PC-3 (cell line): Measurements from ENCODE around the gene CCDC30. TPM values are rescaled to one million over a fixed set of nuclear protein-coding genes. Genes with fewer than 3 reads are reported as not detected.

Experiments used
- ATAC-seq: fragments of 200-7000 bp; cut with Tn5 transposase; 2 replicates; pipeline ENCODE4 v1.9.1; 2020; ENCODE audit warnings: mild to moderate bottlenecking, moderate library complexity
- BruUV-seq: library from RNA; stranded (reverse); fragments of 400-500 nt; replicated peaks from 2 replicates; lab custom pipeline; 2021; lab: Mats Ljungman, UMichigan
- CTCF ChIA-PET: fragments of 300-600 bp; sonication (Branson Sonifier 250); formaldehyde crosslinking; loops from one replicate; lab custom pipeline; 2022; ENCODE audit warnings: antibody characterized with exemption; lab: Charles Lee
- POLR2A ChIA-PET: fragments of 300-600 bp; sonication (Branson Sonifier 250); formaldehyde crosslinking; loops from one replicate; lab custom pipeline; 2022; ENCODE audit warnings: antibody characterized with exemption; ENCODE audit not compliant: unreplicated experiment; lab: Charles Lee
- DNase-seq: peaks from one replicate; pipeline ENCODE4 v3.0.0-alpha.2; 2015
- H2AFZ ChIP-seq: fragments of 300-600 bp; sonication (generic); 2 replicates; pipeline ENCODE4 v1.6.0; 2016; ENCODE audit warnings: antibody characterized with exemption, low read length
- H3F3A ChIP-seq: fragments of 300-600 bp; sonication (generic); one replicate; pipeline ENCODE4 v1.6.0; 2017; ENCODE audit warnings: antibody characterized with exemption, low read length, control low read depth, mild to moderate bottlenecking; ENCODE audit not compliant: unreplicated experiment
- H3K27ac ChIP-seq: fragments of 300-600 bp; sonication (generic); 2 replicates; pipeline ENCODE4 v1.5.1; 2016; ENCODE audit warnings: mild to moderate bottlenecking, low read length
- H3K27me3 ChIP-seq: fragments of 300-600 bp; sonication (generic); 2 replicates; pipeline ENCODE4 v1.6.1; 2016; ENCODE audit warnings: low read length, mixed read lengths
- H3K36me3 ChIP-seq: fragments of 300-600 bp; sonication (generic); 2 replicates; pipeline ENCODE4 v1.6.1; 2016; ENCODE audit warnings: low read depth, mixed run types, low read length, mixed read lengths
- H3K4me1 ChIP-seq: fragments of 300-600 bp; sonication (generic); 2 replicates; pipeline ENCODE4 v1.5.1; 2016; ENCODE audit warnings: low read length; ENCODE audit not compliant: insufficient read depth
- H3K4me2 ChIP-seq: fragments of 300-600 bp; sonication (generic); 2 replicates; pipeline ENCODE4 v1.6.0; 2016; ENCODE audit warnings: low read length
- H3K4me3 ChIP-seq: fragments of 300-600 bp; sonication (generic); 2 replicates; pipeline ENCODE4 v1.5.1; 2016; ENCODE audit warnings: mild to moderate bottlenecking, low read length, mixed read lengths
- H3K79me2 ChIP-seq: fragments of 300-600 bp; sonication (generic); 2 replicates; pipeline ENCODE4 v1.6.1; 2017; ENCODE audit warnings: low read length, mixed read lengths
- H3K9ac ChIP-seq: fragments of 300-600 bp; sonication (generic); 2 replicates; pipeline ENCODE4 v1.6.0; 2016; ENCODE audit warnings: mild to moderate bottlenecking, low read length
- H3K9me2 ChIP-seq: fragments of 300-600 bp; sonication (generic); replicated peaks from 2 replicates; pipeline ENCODE4 v1.6.1; 2016; ENCODE audit warnings: mixed run types, low read length, mixed read lengths
- H3K9me3 ChIP-seq: fragments of 300-600 bp; sonication (generic); 2 replicates; pipeline ENCODE4 v1.6.1; 2016; ENCODE audit warnings: low read length, mixed read lengths
- H4K20me1 ChIP-seq: fragments of 300-600 bp; sonication (generic); 2 replicates; pipeline ENCODE4 v1.6.1; 2016; ENCODE audit warnings: low read length, mixed read lengths
- CTCF ChIP-seq: fragments of 300-600 bp; sonication (generic); conservative IDR thresholded peaks from 2 replicates; pipeline ENCODE4 v1.5.1; 2017; ENCODE audit warnings: antibody characterized with exemption, low read depth, mild to moderate bottlenecking, low read length
- EZH2 ChIP-seq: fragments of 300-600 bp; sonication (generic); IDR thresholded peaks from one replicate; pipeline ENCODE4 v1.6.1; 2017; ENCODE audit warnings: antibody characterized with exemption, mild to moderate bottlenecking, low read length; ENCODE audit not compliant: unreplicated experiment
- EZH2phosphoT487 ChIP-seq: fragments of 300-600 bp; sonication (generic); IDR thresholded peaks from 2 replicates; pipeline ENCODE4 v1.6.1; 2018; ENCODE audit warnings: mild to moderate bottlenecking, antibody characterized with exemption, low read length, borderline replicate concordance
- intact Hi-C: fragments of 100-400 bp; cut with micrococcal nuclease; formaldehyde crosslinking; loops from 2 replicates; pipeline ENCODE4 v1.9.0; 2023
- total RNA-seq: library from RNA; depleted of rRNA; stranded (reverse); fragments of >200 nt; gene quantifications from 2 replicates; pipeline ENCODE4 v1.2.3, GENCODE V29; 2014

CCDC30 gene
- total RNA-seq, 1 experiment from 2014 or later, result 0.58 TPM

- Histone ChIP-seq H3K9me2 (no peaks in the 10 kb centered on the region), H3K36me3 (peaks cover 22% of the 10 kb centered on the region), H3F3A (no peaks in the 10 kb centered on the region), H3K79me2 (peaks cover 19% of the 10 kb centered on the region), H3K9me3 (no peaks in the 10 kb centered on the region), H2AFZ (no peak overlapping the region), H3K4me3 (no peak overlapping the region), H3K27me3 (no peaks in the 10 kb centered on the region), H3K27ac (no peak overlapping the region), H3K4me2 (no peak overlapping the region), H3K9ac (no peak overlapping the region), H4K20me1 (no peaks in the 10 kb centered on the region), H3K4me1 (peaks cover 10% of the 10 kb centered on the region)
- ATAC-seq (no peak), DNase-seq (no peak)
- TF ChIP-seq EZH2, result no peak
- TF ChIP-seq CTCF, result no peak
- no TSS peak for BruUV-seq
- CTCF ChIA-PET, result interaction anchor here (0.7 kb wide), 1 partner anchor 89 kb away, joined by 6 read pairs; no protein-coding TSS in a partner anchor
- intact Hi-C loops, result no loop called here
- POLR2A ChIA-PET, result no interaction called here
These were observed 213.5 kb downstream of the CCDC30 start for GRCh38 chr1:42676534-42677087.

- Histone ChIP-seq H3F3A (no peaks in the 10 kb centered on the region), H3K27ac (no peak overlapping the region), H4K20me1 (peaks cover 13% of the 10 kb centered on the region), H3K36me3 (peaks cover 25% of the 10 kb centered on the region), H3K4me3 (no peak overlapping the region), H3K9ac (no peak overlapping the region), H3K4me2 (peak overlapping the region; percentile 88), H3K27me3 (no peaks in the 10 kb centered on the region), H3K9me2 (no peaks in the 10 kb centered on the region), H3K79me2 (peaks cover 39% of the 10 kb centered on the region), H3K9me3 (no peaks in the 10 kb centered on the region), H2AFZ (no peak overlapping the region), H3K4me1 (peaks cover 13% of the 10 kb centered on the region)
- ATAC-seq (no peak), DNase-seq (no peak)
- BruUV-seq, result no TSS peak
- intact Hi-C loops, result no loop called here
- TF ChIP-seq CTCF, result no peak
- no peak for TF ChIP-seq EZH2phosphoT487
- no peak for TF ChIP-seq EZH2
- ChIA-PET CTCF (no interaction called here), POLR2A (no interaction called here)
These were observed 216.4 kb downstream of the CCDC30 start for GRCh38 chr1:42679364-42679983.

GRCh38 chr1:42680055-42680454 is 217.0 kb downstream of the CCDC30 start:
- POLR2A ChIA-PET, result no interaction called here
- H3K27me3 ChIP-seq, result no peaks in the 10 kb centered on the region
- TF ChIP-seq EZH2 (no peak), CTCF (no peak), EZH2phosphoT487 (no peak)
- no peaks in the 10 kb centered on the region for H3K9me2 ChIP-seq
- intact Hi-C loops, result loop anchor here (5.0 kb wide), 1 partner anchor 338 kb away; no protein-coding TSS in a partner anchor
- H3K4me1 ChIP-seq, result peaks cover 19% of the 10 kb centered on the region
- H3K9ac ChIP-seq, result no peak overlapping the region
- peak overlapping the region; percentile 88 for H3K4me2 ChIP-seq
- BruUV-seq, result no TSS peak
- CTCF ChIA-PET, result no interaction called here
- H3K36me3 ChIP-seq, result peaks cover 25% of the 10 kb centered on the region
- peaks cover 45% of the 10 kb centered on the region for H3K79me2 ChIP-seq
- no peak overlapping the region for H2AFZ ChIP-seq
- ATAC-seq (no peak), DNase-seq (no peak)
- peaks cover 19% of the 10 kb centered on the region for H4K20me1 ChIP-seq
- H3K9me3 ChIP-seq, result no peaks in the 10 kb centered on the region
- no peak overlapping the region for H3K27ac ChIP-seq
- no peaks in the 10 kb centered on the region for H3F3A ChIP-seq
- peak overlapping the region; percentile 79; the same call in 1 of the 2 replicates for H3K4me3 ChIP-seq
